ENCODE measurements around the gene PRMT9. TPM values are rescaled to one million over a fixed set of nuclear protein-coding genes. Genes with fewer than 3 reads are reported as not detected.
A peak's percentile ranks its signal among the peaks of the same experiment; 100 is the strongest.

PRMT9 gene
- total and polyA plus RNA-seq, 2 donors (not counting 1 experiment from before 2014, with no cell fraction given) = 8.8 to 14.4 TPM

DNA sequence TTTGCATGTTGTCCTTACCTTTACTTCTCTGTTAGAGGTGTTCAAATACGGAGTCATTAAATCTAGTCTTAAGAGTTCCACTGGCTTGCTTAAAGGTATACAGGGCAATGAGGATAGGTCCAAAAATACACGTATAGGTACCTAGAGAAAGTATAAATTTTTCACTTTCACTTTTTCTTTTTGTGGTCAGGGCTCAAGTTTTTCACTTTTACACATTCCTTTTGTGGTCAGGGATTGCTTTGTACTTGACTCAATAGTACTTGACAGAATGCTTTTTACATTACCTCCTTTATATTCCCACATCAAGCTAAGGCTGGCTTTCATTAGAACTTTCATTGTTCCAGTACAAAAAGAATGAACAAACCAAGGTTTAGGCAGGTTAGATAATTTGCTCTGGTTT lies 45.0 kb downstream of the PRMT9 start:
- no peaks in the 10 kb centered on the region for H3K79me2 ChIP-seq (ENCODE audit: control insufficient read depth, insufficient read depth, low read length)
- H3K4me2 ChIP-seq (ENCODE audit: extremely low read depth, insufficient read depth, low read length) = no peak overlapping the region
- H3K9ac ChIP-seq (ENCODE audit: insufficient read depth, low read length) = no peak overlapping the region
- no peaks in the 10 kb centered on the region for H4K20me1 ChIP-seq (ENCODE audit: control insufficient read depth, extremely low read depth, insufficient read depth, low read length)
- no peaks in the 10 kb centered on the region for H3K9me3 ChIP-seq (ENCODE audit: control insufficient read depth, insufficient read depth, low read depth, low read length)
- no peak for TF ChIP-seq EZH2 (IDR thresholded peaks at IDR 0.05; ENCODE audit: low read length, missing control alignments)
- TF ChIP-seq, protein P1, sequence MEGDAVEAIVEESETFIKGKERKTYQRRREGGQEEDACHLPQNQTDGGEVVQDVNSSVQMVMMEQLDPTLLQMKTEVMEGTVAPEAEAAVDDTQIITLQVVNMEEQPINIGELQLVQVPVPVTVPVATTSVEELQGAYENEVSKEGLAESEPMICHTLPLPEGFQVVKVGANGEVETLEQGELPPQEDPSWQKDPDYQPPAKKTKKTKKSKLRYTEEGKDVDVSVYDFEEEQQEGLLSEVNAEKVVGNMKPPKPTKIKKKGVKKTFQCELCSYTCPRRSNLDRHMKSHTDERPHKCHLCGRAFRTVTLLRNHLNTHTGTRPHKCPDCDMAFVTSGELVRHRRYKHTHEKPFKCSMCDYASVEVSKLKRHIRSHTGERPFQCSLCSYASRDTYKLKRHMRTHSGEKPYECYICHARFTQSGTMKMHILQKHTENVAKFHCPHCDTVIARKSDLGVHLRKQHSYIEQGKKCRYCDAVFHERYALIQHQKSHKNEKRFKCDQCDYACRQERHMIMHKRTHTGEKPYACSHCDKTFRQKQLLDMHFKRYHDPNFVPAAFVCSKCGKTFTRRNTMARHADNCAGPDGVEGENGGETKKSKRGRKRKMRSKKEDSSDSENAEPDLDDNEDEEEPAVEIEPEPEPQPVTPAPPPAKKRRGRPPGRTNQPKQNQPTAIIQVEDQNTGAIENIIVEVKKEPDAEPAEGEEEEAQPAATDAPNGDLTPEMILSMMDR (conservative IDR thresholded peaks at IDR 0.05 in 1 of 2, IDR thresholded peaks at IDR 0.05 in 1 of 2; ENCODE audit: low read depth in 1 of 2, low read length in 2 of 2) = no peak
- peak; percentile 11 to 68 for DNase-seq (ENCODE audit: low read depth in 2 of 2)
- H2AFZ ChIP-seq (ENCODE audit: low read length) = no peak overlapping the region
- peaks cover 4% of the 10 kb centered on the region for H3K36me3 ChIP-seq (ENCODE audit: control insufficient read depth, insufficient read depth, low read length)
- no peaks in the 10 kb centered on the region for H3K4me1 ChIP-seq (ENCODE audit: control insufficient read depth, extremely low read depth, insufficient read depth, low read length)
- H3K27me3 ChIP-seq (ENCODE audit: control insufficient read depth, insufficient read depth, low read length) = no peaks in the 10 kb centered on the region
- H3K4me3 ChIP-seq (replicated peaks in 1 of 4; ENCODE audit: control extremely low read depth in 1 of 4, insufficient read depth in 1 of 4, low read depth in 3 of 4, low read length in 4 of 4) = no peak overlapping the region
- H3K27ac ChIP-seq (ENCODE audit: insufficient read depth, low read length) = no peak overlapping the region

DNA sequence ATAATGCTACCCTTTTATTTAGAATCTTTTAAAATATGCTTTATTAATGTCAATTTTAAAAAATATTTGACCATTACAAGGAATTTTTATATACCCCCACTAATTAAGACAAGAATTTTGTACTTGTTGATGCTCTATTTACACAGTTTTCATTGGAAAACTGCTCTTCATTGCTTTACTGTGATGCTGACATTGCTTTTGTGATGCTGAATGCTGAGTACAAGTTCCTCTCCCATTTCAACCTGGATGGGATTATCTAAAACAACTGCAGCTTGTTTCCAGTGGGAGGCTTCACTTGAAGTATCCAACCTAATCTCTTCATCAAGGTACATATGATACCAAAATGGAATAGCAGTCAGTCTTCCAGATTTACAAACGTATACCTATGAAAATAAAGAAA lies 45.6 kb downstream of the PRMT9 start:
- H3K27ac ChIP-seq (ENCODE audit: insufficient read depth, low read length) = no peak overlapping the region
- H3K36me3 ChIP-seq (ENCODE audit: control insufficient read depth, insufficient read depth, low read length) = peaks cover 4% of the 10 kb centered on the region
- no peaks in the 10 kb centered on the region for H3K4me1 ChIP-seq (ENCODE audit: control insufficient read depth, extremely low read depth, insufficient read depth, low read length)
- H3K4me3 ChIP-seq (replicated peaks in 1 of 4; ENCODE audit: control extremely low read depth in 1 of 4, insufficient read depth in 1 of 4, low read depth in 3 of 4, low read length in 4 of 4) = no peak overlapping the region
- H3K9me3 ChIP-seq (ENCODE audit: control insufficient read depth, insufficient read depth, low read depth, low read length) = no peaks in the 10 kb centered on the region
- DNase-seq (ENCODE audit: low read depth in 2 of 2) = no peak
- TF ChIP-seq, protein P1 (conservative IDR thresholded peaks at IDR 0.05 in 1 of 2, IDR thresholded peaks at IDR 0.05 in 1 of 2; ENCODE audit: low read depth in 1 of 2, low read length in 2 of 2) = no peak
- no peak for TF ChIP-seq EZH2 (IDR thresholded peaks at IDR 0.05; ENCODE audit: low read length, missing control alignments)
- H3K4me2 ChIP-seq (ENCODE audit: extremely low read depth, insufficient read depth, low read length) = no peak overlapping the region
- no peak overlapping the region for H2AFZ ChIP-seq (ENCODE audit: low read length)
- no peaks in the 10 kb centered on the region for H3K27me3 ChIP-seq (ENCODE audit: control insufficient read depth, insufficient read depth, low read length)
- H3K9ac ChIP-seq (ENCODE audit: insufficient read depth, low read length) = no peak overlapping the region
- no peaks in the 10 kb centered on the region for H4K20me1 ChIP-seq (ENCODE audit: control insufficient read depth, extremely low read depth, insufficient read depth, low read length)
- no peaks in the 10 kb centered on the region for H3K79me2 ChIP-seq (ENCODE audit: control insufficient read depth, insufficient read depth, low read length)

DNA sequence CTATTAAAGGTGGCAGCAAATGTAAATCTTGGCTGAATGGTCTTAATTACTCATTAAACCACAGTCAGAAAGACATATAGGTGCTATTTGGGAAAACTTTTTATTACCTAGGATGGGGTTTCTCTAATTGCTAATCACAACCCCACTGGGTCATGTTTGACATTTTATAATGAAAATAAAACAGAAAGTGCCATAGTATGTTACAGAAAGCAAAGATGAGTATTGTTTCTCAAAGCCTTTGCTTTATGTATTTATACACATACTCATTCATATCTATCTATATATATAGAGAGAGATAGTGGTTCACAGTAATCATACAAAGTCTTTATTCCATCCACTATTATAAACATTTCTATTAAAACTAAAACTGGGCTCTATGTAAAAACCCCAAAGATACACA lies 48.6 kb downstream of the PRMT9 start:
- no peak for DNase-seq (ENCODE audit: low read depth in 2 of 2)
- Histone ChIP-seq H3K27me3 (ENCODE audit: control insufficient read depth, insufficient read depth, low read length) (no peaks in the 10 kb centered on the region), H3K36me3 (ENCODE audit: control insufficient read depth, insufficient read depth, low read length) (peaks cover 1% of the 10 kb centered on the region)

More for the DNA sequence above, 48.6 kb downstream of the PRMT9 start:
- no peaks in the 10 kb centered on the region for H4K20me1 ChIP-seq (ENCODE audit: control insufficient read depth, extremely low read depth, insufficient read depth, low read length)
- H3K4me2 ChIP-seq (ENCODE audit: extremely low read depth, insufficient read depth, low read length) = no peak overlapping the region
- no peak for TF ChIP-seq EZH2 (IDR thresholded peaks at IDR 0.05; ENCODE audit: low read length, missing control alignments)
- TF ChIP-seq, protein P1 (conservative IDR thresholded peaks at IDR 0.05 in 1 of 2, IDR thresholded peaks at IDR 0.05 in 1 of 2; ENCODE audit: low read depth in 1 of 2, low read length in 2 of 2) = no peak
- no peaks in the 10 kb centered on the region for H3K79me2 ChIP-seq (ENCODE audit: control insufficient read depth, insufficient read depth, low read length)
- no peak overlapping the region for H3K9ac ChIP-seq (ENCODE audit: insufficient read depth, low read length)
- H2AFZ ChIP-seq (ENCODE audit: low read length) = no peak overlapping the region
- H3K9me3 ChIP-seq (ENCODE audit: control insufficient read depth, insufficient read depth, low read depth, low read length) = no peaks in the 10 kb centered on the region
- H3K4me3 ChIP-seq (replicated peaks in 1 of 4; ENCODE audit: control extremely low read depth in 1 of 4, insufficient read depth in 1 of 4, low read depth in 3 of 4, low read length in 4 of 4) = no peak overlapping the region
- H3K27ac ChIP-seq (ENCODE audit: insufficient read depth, low read length) = no peak overlapping the region
- H3K4me1 ChIP-seq (ENCODE audit: control insufficient read depth, extremely low read depth, insufficient read depth, low read length) = no peaks in the 10 kb centered on the region
